HepG2 (cell line): ENCODE data around the gene ADCY9. TPM values are rescaled to one million over a fixed set of nuclear protein-coding genes. Genes with fewer than 3 reads are reported as not detected.

Experiments used
- ATAC-seq: fragments of 200-7000 bp; cut with Tn5 transposase; 3 replicates; pipeline ENCODE4 v1.9.1; 2020; ENCODE audit warnings: mild to moderate bottlenecking, moderate library complexity
- BruUV-seq: library from RNA; stranded (reverse); fragments of 400-500 nt; replicated peaks from 2 replicates; lab custom pipeline; 2021; lab: Mats Ljungman, UMichigan
- CTCF ChIA-PET: fragments of 300-600 bp; formaldehyde crosslinking; extraction: SDS; loops from one replicate; lab custom pipeline; 2021; ENCODE audit warnings: low total read pairs, inconsistent platforms, low intra/inter-chr PET ratio; lab: Yijun Ruan, JAX
- POLR2A ChIA-PET: fragments of 350-600 bp; sonication (Branson Sonifier 250); formaldehyde crosslinking; loops from one replicate; lab custom pipeline; 2020; ENCODE audit warnings: antibody characterized with exemption, inconsistent platforms; lab: Yijun Ruan, JAX
- DNase-seq: peaks from one replicate; pipeline ENCODE4 v3.0.0-alpha.2; 2015; ENCODE audit warnings: low spot score
- FAIRE-seq: peaks from 3 replicates; lab custom pipeline; 2011; peaks lifted over from hg19 to GRCh38; lab: Jason Lieb, UNC
- H2AFZ ChIP-seq: one replicate; pipeline ENCODE4 v1.6.1; 2011; ENCODE audit warnings: low read length, inconsistent platforms
- H3K27ac ChIP-seq: fragments of 300-600 bp; 3 replicates; pipeline ENCODE4 v1.8.0; 2011; ENCODE audit warnings: mixed run types, mild to moderate bottlenecking, mixed read lengths, low read length, inconsistent platforms; ENCODE audit not compliant: insufficient read depth; ENCODE audit errors: extremely low read length
- H3K27me3 ChIP-seq, 2 experiments: fragments of 200-600 bp in 1 of 2; 2 replicates in 1 of 2; 3 replicates in 1 of 2; pipeline versions ENCODE4 v1.6.0 to v1.8.0; 2011; ENCODE audit warnings: low read length in 2 of 2, mild to moderate bottlenecking in 2 of 2, moderate library complexity in 2 of 2, inconsistent platforms in 1 of 2; ENCODE audit not compliant: insufficient read depth in 2 of 2, control insufficient read depth in 1 of 2
- H3K36me3 ChIP-seq, 2 experiments: fragments of 200-600 bp in 1 of 2; replicated peaks in 1 of 2; 2 replicates in 1 of 2; 3 replicates in 1 of 2; pipeline versions ENCODE4 v1.5.1 to v1.8.0; 2011; ENCODE audit warnings: low read length in 2 of 2, inconsistent platforms in 1 of 2; ENCODE audit not compliant: insufficient read depth in 2 of 2, control insufficient read depth in 1 of 2
- H3K4me1 ChIP-seq: 2 replicates; pipeline ENCODE4 v1.5.1; 2012; ENCODE audit warnings: low read length, inconsistent platforms; ENCODE audit not compliant: insufficient read depth
- H3K4me2 ChIP-seq: 2 replicates; pipeline ENCODE4 v1.6.0; 2011; ENCODE audit warnings: low read depth, low read length, inconsistent platforms
- H3K4me3 ChIP-seq, 3 experiments: fragments of 200-600 bp in 1 of 3; sonication (generic), shearing (Covaris generic) in 1 of 3; replicated peaks in 1 of 3; 2 replicates each; pipeline ENCODE4 v1.5.1; 2011 to 2016; ENCODE audit warnings: low read length in 3 of 3, inconsistent platforms in 2 of 3, low read depth in 2 of 3, mild to moderate bottlenecking in 2 of 3, control low read depth in 1 of 3, mixed read lengths in 1 of 3; ENCODE audit not compliant: insufficient read depth in 1 of 3
- H3K79me2 ChIP-seq: one replicate; pipeline ENCODE4 v1.6.1; 2011; ENCODE audit warnings: low read length, inconsistent platforms; ENCODE audit not compliant: insufficient read depth
- H3K9ac ChIP-seq: 2 replicates; pipeline ENCODE4 v1.6.0; 2011; ENCODE audit warnings: mild to moderate bottlenecking, low read depth, low read length, inconsistent platforms; ENCODE audit not compliant: insufficient read depth
- H3K9me3 ChIP-seq: 2 replicates; pipeline ENCODE4 v1.5.1; 2012; ENCODE audit warnings: mild to moderate bottlenecking, low read length
- H4K20me1 ChIP-seq: 2 replicates; pipeline ENCODE4 v1.6.0; 2011; ENCODE audit warnings: inconsistent platforms, mild to moderate bottlenecking, low read length, moderate library complexity; ENCODE audit not compliant: insufficient read depth
- AKAP8 ChIP-seq: sonication (generic); formaldehyde crosslinking; IDR thresholded peaks from 2 replicates; pipeline ENCODE4 v1.5.1; 2020; ENCODE audit warnings: mild to moderate bottlenecking, missing genetic modification reagents
- CEBPB ChIP-seq: IDR thresholded peaks from 2 replicates; pipeline ENCODE4 v1.6.1; 2011; ENCODE audit warnings: low read depth, low read length, improper control_type of control experiment, borderline replicate concordance
- NFKB2 ChIP-seq: sonication (generic); formaldehyde crosslinking; IDR thresholded peaks from 2 replicates; pipeline ENCODE4 v1.4.0; 2020; ENCODE audit warnings: missing genetic modification reagents, borderline replicate concordance
- SRSF4 ChIP-seq: fragments of 200-400 bp; formaldehyde crosslinking; IDR thresholded peaks from one replicate; pipeline ENCODE4 v1.6.1; 2018; ENCODE audit warnings: mild to moderate bottlenecking, low read depth, low read length, moderate library complexity; ENCODE audit not compliant: poor library complexity, severe bottlenecking
- ZBTB1 ChIP-seq: sonication (generic); formaldehyde crosslinking; IDR thresholded peaks from 2 replicates; pipeline ENCODE4 v1.4.0; 2020; ENCODE audit warnings: missing genetic modification reagents, borderline replicate concordance
- ZFP1 ChIP-seq: IDR thresholded peaks from 2 replicates; pipeline ENCODE4 v1.6.1; 2016
- ZNF550 ChIP-seq: sonication (generic); formaldehyde crosslinking; IDR thresholded peaks from 2 replicates; pipeline ENCODE4 v1.4.0; 2020; ENCODE audit warnings: mild to moderate bottlenecking, missing genetic modification reagents, borderline replicate concordance
- ZNF770 ChIP-seq: sonication (generic); formaldehyde crosslinking; IDR thresholded peaks from 2 replicates; pipeline ENCODE4 v1.5.0; 2020; ENCODE audit warnings: mild to moderate bottlenecking, missing genetic modification reagents
- WGBS: methylation state at CpG from one replicate; pipeline ENCODE4 v1.1.6; 2017; ENCODE audit warnings: low lambda C conversion rate; 5-methylcytosine and 5-hydroxymethylcytosine counted together
- in situ Hi-C: cut with HindIII; loops from 2 replicates; pipeline ENCODE4 v1.10.0; 2017; ENCODE audit warnings: low pct_unique_long_range_greater_than_20kb; ENCODE audit not compliant: extremely low pct_ligation_motif_present
- intact Hi-C: fragments of 100-400 bp; cut with micrococcal nuclease; formaldehyde crosslinking; loops from one replicate; pipeline ENCODE4 v1.10.0; 2022; ENCODE audit not compliant: unreplicated experiment
- polyA plus RNA-seq, 8 experiments: library from polyadenylated mRNA; depleted of rRNA in 3 of 8; stranded (reverse) in 7 of 8; unstranded in 1 of 8; fragments of >200 nt; fragmentation: Illumina TruSeq in 4 of 8; extraction: Trizol in 4 of 8; gene quantifications; 2 replicates each; pipeline versions ENCODE4 v1.2.1 to v1.2.3, GENCODE V29; 2011 to 2016; ENCODE audit warnings: low read depth in 4 of 8, missing spikeins in 1 of 8, mixed read lengths in 1 of 8; ENCODE audit not compliant: insufficient read depth in 1 of 8
- total RNA-seq, 5 experiments: library from RNA; depleted of rRNA; stranded (reverse); fragments of >200 nt; fragmentation: Illumina TruSeq; extraction: Trizol; gene quantifications; 2 replicates each; pipeline ENCODE4 v1.2.3, GENCODE V29; 2016; ENCODE audit warnings: low read depth in 1 of 5

ADCY9 gene
- total and polyA plus RNA-seq, 2 of the 13 experiments (the other 11 are each of a cell fraction or from before 2014, with no cell fraction given), result 11.2 to 13.9 TPM

- intact Hi-C loops, result no loop called here
- H3K27ac ChIP-seq, result no peak overlapping the region
- H3K4me1 ChIP-seq, result peaks cover 5% of the 10 kb centered on the region; the same call in 1 of the 2 replicates
- no peaks in the 10 kb centered on the region for H4K20me1 ChIP-seq
- no peak for TF ChIP-seq SRSF4
- TF ChIP-seq AKAP8, result no peak
- no peak for TF ChIP-seq NFKB2 (CRISPR knock-in tag)
- TF ChIP-seq ZBTB1, result no peak
- no peak for TF ChIP-seq ZFP1 (CRISPR knock-in tag)
- TF ChIP-seq ZNF550 (CRISPR knock-in tag), result no peak
- peak; percentile 93 for TF ChIP-seq ZNF770 (CRISPR knock-in tag)
- TF ChIP-seq CEBPB, result peak; percentile 7; the same call in 1 of the 2 replicates
- H3K4me2 ChIP-seq, result peak overlapping the region; percentile 8; the same call in 1 of the 2 replicates
- ChIA-PET CTCF (no interaction called here), POLR2A (no interaction called here)
- H2AFZ ChIP-seq, result no peak overlapping the region
- ATAC-seq, result peak; percentile 41; the same call in 2 of the 3 replicates
- no peak overlapping the region for H3K9ac ChIP-seq
- in situ Hi-C loops, result no loop called here
- no peaks in the 10 kb centered on the region for H3K36me3 ChIP-seq
- no TSS peak for BruUV-seq
- no peak overlapping the region for H3K4me3 ChIP-seq
- H3K27me3 ChIP-seq, result peaks cover 2 to 21% of the 10 kb centered on the region in 2 experiments; a peak in 3 of 5 replicates
- 29% methylated on average over 12 of the region's 12 CpGs for WGBS
- H3K79me2 ChIP-seq, result no peaks in the 10 kb centered on the region
- no peak for DNase-seq
- no peak for FAIRE-seq
- H3K9me3 ChIP-seq, result no peaks in the 10 kb centered on the region
These were observed 8.5 kb upstream of the ADCY9 start for GRCh38 chr16:4124535-4125294.
